Skeletal muscle tissue (tissue), 4 donors: ENCODE data around the gene BRI3. TPM values are rescaled to one million over a fixed set of nuclear protein-coding genes. Genes with fewer than 3 reads are reported as not detected.

ENCODE experiments used
- H3K27ac ChIP-seq: one replicate; pipeline ENCODE4 v1.7.0; 2013; ENCODE audit warnings: mild to moderate bottlenecking, low read depth, low read length, inconsistent platforms
- H3K27me3 ChIP-seq, 3 donors: one replicate each; pipeline ENCODE4 v1.7.0; 2013; ENCODE audit warnings: low read length in 3 of 3; ENCODE audit not compliant: control insufficient read depth in 3 of 3, insufficient read depth in 3 of 3
- H3K36me3 ChIP-seq, 3 donors: one replicate each; pipeline ENCODE4 v1.7.0; 2013; ENCODE audit warnings: low read length in 3 of 3; ENCODE audit not compliant: control insufficient read depth in 3 of 3, insufficient read depth in 3 of 3
- H3K4me1 ChIP-seq, 3 donors: one replicate each; pipeline ENCODE4 v1.7.0; 2013; ENCODE audit warnings: low read length in 3 of 3, mild to moderate bottlenecking in 3 of 3; ENCODE audit not compliant: control insufficient read depth in 3 of 3, insufficient read depth in 3 of 3
- H3K4me3 ChIP-seq, 3 donors: one replicate each; pipeline ENCODE4 v1.7.0; 2013; ENCODE audit warnings: low read length in 3 of 3
- H3K9ac ChIP-seq, 3 donors: one replicate each; pipeline ENCODE4 v1.7.0; 2013; ENCODE audit warnings: low read length in 3 of 3, mild to moderate bottlenecking in 3 of 3, moderate library complexity in 2 of 3, low read depth in 1 of 3
- H3K9me3 ChIP-seq, 3 donors: one replicate each; pipeline ENCODE4 v1.7.0; 2013; ENCODE audit warnings: low read length in 3 of 3; ENCODE audit not compliant: control insufficient read depth in 3 of 3
- total RNA-seq: library from RNA; depleted of rRNA; stranded (reverse); fragments of >200 nt; gene quantifications from one replicate; pipeline ENCODE4 v1.2.3, GENCODE V29; 2014
- donor health status: Osteomylitis.

Gene BRI3, protein sequence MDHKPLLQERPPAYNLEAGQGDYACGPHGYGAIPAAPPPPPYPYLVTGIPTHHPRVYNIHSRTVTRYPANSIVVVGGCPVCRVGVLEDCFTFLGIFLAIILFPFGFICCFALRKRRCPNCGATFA
- total RNA-seq, result 34.4 TPM

DNA sequence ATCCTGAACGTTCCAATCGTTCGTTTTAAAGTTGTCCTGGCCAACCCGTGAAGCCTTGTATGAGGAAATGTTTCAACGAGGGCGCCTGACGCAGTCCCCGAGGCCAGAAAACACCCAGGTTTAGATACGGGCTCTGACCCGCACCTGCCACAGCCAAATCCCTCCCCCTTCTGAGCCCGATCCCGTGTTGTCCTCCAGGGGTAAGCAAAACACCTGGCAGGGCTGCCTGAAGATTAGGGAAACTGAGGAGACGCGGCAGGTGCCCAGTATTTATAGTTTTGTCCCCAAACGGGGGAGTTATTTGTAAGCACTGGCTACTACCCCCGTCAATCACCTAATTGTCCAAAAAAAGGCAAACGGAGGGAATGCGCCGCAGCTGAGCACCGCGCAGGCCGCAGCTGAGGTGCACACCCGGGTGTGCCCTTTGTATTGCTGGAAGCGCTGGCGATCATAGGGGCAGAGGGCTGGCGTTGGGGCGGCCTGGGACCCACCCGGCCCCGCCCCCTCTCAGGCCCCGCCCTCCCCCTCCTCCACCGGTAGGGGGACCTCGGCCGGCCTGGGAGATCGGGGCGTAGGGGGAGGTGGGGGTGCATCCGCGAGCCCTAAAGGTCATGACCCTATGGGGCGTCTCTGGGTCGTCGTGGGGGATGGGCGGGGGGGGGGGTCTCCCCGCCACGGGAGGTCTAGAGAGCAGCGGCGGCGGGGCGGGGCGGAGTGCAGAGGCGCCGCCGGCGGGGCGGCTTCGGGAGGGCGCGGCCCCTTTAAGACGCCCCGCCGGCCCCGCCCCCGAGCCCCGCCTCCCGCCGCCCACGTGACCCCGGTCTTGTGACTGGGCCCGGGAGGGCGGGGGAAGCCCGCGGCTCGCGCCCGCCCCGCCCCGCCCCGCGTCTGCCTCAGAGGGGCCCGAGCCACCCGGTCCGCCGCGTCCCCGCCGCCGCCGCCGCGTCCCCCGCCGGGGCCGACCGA lies at the start of gene BRI3:
BRI3 (plus strand) TSS at position 896 of the 966 bp plus-strand sequence. CDS start 110 bp downstream, outside the sequence.
- peaks cover 0 to 4% (median 0%) of the 10 kb centered on the region in 3 donors for H3K36me3 ChIP-seq
- H3K4me3 ChIP-seq, result peak within 1 kb of the TSS; percentile 80 to 91 (median 89)
- H3K4me1 ChIP-seq, result peaks cover 40 to 47% (median 41%) of the 10 kb centered on the region in 3 donors
- H3K27ac ChIP-seq, result peak within 1 kb of the TSS; percentile 96
- no peaks in the 10 kb centered on the region for H3K27me3 ChIP-seq
- H3K9me3 ChIP-seq, result no peaks in the 10 kb centered on the region
- H3K9ac ChIP-seq, result peak within 1 kb of the TSS; percentile 89 to 97 (median 94)

DNA sequence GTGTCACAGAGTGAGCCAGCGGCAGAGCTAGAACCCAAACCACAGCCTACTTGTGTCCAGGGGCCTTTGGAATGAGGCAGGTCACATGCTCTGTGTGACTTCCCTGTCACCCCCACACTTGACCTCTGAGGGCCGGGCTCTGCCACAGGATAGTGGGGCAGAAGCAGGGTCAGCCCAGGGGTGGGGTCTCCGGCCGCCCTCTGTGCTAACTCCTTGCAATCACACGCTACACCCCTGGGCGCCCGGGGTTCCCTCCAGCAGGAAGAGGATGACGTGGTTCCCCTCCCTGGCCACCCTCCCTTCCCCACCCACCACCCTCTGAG lies 49.3 kb upstream of the BRI3 start:
- H3K4me1 ChIP-seq, result peaks cover 6 to 10% (median 8%) of the 10 kb centered on the region in 3 donors
- no peak overlapping the region for H3K4me3 ChIP-seq
- H3K9ac ChIP-seq, result no peak overlapping the region
- no peaks in the 10 kb centered on the region for H3K9me3 ChIP-seq
- H3K27me3 ChIP-seq, result no peaks in the 10 kb centered on the region
- no peak overlapping the region for H3K27ac ChIP-seq
- H3K36me3 ChIP-seq, result peaks cover 10 to 20% (median 10%) of the 10 kb centered on the region in 3 donors

DNA sequence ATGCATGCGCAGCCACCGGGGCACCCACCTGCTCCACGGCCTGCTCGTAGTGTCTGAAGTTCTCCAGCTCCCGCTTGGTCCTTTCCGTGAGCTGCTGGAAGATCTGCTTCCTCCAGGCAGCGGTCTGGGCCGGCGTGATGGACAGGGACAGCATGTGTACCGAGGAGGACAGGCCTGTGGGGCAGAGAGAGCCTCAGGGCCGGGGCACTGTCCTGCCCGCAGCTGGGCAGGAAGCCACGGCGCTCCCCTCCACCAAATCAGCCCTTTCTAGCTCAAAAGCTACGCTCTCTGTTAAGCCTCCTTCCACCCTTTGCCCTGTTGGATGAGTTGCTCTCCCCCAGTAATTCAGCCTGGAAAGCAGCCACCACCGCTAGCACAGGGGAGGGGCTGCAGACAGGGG lies 48.7 kb upstream of the BRI3 start:
- Histone ChIP-seq H3K4me3 (no peak overlapping the region), H3K4me1 (peaks cover 6 to 10% (median 8%) of the 10 kb centered on the region in 3 donors), H3K9me3 (no peaks in the 10 kb centered on the region), H3K27ac (no peak overlapping the region), H3K9ac (no peak overlapping the region), H3K27me3 (no peaks in the 10 kb centered on the region), H3K36me3 (peaks cover 9 to 20% (median 9%) of the 10 kb centered on the region in 3 donors)

DNA sequence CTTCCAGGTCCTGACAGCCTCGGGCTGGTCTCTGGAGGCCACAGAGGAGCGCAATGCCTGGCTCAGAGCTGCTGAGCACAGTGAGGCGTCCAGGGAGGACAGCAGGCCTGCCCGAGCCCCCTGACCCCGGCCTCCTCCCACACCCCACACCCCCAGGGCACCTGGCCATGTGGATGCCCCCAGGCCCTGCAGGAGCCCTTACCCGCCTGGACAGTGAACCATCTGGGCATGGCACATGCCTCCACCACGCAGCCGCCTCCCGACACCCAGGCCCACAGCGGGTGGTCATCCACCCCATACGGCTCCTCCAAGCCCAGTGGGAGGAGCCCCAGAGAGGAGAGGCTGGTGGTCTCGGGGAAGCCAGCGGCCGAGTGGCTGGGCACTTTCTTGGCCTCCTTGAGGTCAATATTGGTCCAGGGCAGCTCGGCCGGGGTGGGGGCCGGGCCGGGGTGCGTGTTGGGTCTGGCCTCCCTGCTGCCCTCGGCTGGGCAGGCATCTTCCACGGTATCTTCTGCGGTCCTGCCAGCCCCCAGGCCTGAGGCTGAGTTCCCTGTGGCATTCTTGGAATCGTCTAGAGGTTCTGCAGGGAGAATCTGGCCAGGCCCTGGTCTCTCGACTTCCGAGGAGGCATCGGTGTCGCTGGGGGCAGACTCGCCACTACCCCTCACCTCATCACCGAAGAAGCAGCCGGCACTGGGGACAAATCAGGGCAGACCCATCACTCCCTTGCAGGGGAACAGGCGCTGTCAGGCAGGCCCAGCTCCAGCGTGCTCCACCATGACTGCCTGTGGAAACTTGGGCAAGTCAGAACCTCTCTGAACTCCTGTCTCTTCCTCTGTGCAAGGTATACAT lies 48.0 kb upstream of the BRI3 start:
- Histone ChIP-seq H3K36me3 (peaks cover 8 to 22% (median 8%) of the 10 kb centered on the region in 3 donors), H3K9me3 (no peaks in the 10 kb centered on the region), H3K4me3 (no peak overlapping the region), H3K27me3 (no peaks in the 10 kb centered on the region), H3K4me1 (peaks cover 6 to 10% (median 8%) of the 10 kb centered on the region in 3 donors), H3K27ac (no peak overlapping the region), H3K9ac (no peak overlapping the region)

DNA sequence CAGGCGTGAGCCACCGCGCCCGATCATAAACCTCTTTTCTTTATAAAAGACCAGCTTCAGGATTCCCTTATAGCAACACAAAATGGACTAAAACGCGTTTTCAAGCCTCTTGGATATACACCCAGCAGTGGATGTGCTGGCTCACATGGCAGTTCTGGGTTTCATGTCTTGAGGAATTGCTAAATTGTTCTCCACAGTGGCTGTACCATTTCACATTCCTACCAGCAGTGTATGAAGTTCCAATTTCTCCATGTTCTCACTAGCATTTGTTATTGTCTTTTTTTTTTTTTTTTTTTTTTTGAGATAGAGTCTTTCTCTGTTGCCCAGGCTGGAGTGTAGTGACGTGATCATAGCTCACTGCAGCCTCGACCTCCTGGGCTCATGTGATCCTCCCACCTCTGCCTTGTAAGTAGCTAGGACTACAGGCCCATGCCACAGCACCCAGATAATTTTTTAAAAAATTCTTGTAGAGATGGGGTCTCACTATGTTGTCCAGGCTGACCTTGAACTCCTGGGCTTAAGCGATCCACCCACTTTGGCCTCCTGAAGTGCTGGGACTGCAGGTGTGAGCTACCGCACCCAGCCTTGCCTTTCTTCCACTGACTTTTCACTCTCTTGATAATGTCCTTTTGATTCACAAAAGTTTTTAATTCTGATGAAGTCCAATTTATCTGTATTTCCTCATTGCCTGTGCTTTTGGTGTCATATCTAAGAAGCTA lies 46.9 kb upstream of the BRI3 start:
- Histone ChIP-seq H3K27ac (no peak overlapping the region), H3K4me1 (peaks cover under 1 to 2% (median under 1%) of the 10 kb centered on the region in 3 donors), H3K4me3 (no peak overlapping the region), H3K27me3 (no peaks in the 10 kb centered on the region), H3K9ac (no peak overlapping the region), H3K9me3 (no peaks in the 10 kb centered on the region), H3K36me3 (peaks cover 13 to 31% (median 18%) of the 10 kb centered on the region in 3 donors)

DNA sequence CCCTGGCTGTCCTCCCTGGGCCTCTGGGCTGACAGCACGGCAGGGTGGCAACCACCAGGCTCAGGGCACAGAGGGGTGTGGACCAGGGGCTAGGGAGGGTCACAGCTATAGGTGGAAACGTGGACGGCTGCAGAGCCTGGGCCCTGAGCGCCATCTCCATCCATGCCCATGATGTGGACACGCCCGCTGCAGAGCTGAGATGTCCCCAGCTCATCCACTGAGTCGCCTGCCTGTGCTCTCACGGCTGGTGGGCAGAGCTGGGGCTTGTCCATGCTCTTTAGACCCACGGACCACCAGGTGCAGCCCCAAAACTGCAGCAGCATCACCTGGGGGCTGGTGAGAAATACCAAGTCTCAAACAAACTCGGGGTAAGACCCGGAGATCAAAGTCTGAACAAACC lies 45.6 kb upstream of the BRI3 start:
- Histone ChIP-seq H3K9me3 (no peaks in the 10 kb centered on the region), H3K4me1 (no peaks in the 10 kb centered on the region), H3K27me3 (no peaks in the 10 kb centered on the region), H3K27ac (no peak overlapping the region), H3K9ac (no peak overlapping the region), H3K4me3 (no peak overlapping the region), H3K36me3 (peaks cover 15 to 37% (median 23%) of the 10 kb centered on the region in 3 donors)

DNA sequence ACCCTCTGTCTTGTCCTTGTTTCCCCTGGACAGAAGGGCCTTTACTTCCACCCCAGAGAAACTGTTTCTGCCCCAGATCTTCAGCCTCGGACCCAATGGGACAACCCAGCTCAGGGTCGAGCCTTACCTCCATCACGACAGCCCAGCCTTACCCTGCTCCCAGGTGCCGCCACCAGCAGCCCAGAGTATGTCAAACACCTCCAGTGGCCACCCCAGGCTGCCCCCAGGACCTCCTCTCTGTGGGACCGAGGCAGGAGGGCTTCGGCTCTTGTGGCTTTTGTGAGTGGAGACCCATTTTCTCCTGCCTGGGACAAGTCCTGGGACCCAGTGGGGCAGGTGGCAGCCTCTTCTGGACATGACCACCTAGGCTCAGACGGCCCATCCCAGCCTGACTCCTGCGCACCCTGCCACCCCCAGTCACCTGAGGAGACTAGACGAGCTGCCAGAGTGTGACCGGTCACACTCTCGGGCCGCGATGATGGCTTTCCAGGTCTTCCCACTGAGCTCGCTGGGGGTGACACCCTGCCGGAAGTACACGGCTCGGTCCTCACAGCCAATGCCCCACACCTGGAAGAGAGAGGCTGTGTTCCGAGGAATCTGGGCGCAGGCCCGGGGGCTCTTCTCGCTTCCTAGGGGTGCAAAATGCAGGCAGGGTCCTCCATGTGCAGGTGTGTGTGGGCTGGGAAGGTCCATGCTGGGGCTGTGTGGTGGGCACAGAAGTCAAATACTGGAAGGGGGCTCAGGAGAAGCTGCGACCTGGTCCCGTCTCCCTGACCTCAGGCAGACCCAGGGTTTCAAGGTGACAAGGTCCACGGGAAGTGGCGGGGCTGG lies 44.9 kb upstream of the BRI3 start:
- Histone ChIP-seq H3K27me3 (no peaks in the 10 kb centered on the region), H3K36me3 (peaks cover 15 to 40% (median 27%) of the 10 kb centered on the region in 3 donors), H3K9ac (no peak overlapping the region), H3K4me3 (no peak overlapping the region), H3K4me1 (no peaks in the 10 kb centered on the region), H3K9me3 (no peaks in the 10 kb centered on the region), H3K27ac (no peak overlapping the region)

DNA sequence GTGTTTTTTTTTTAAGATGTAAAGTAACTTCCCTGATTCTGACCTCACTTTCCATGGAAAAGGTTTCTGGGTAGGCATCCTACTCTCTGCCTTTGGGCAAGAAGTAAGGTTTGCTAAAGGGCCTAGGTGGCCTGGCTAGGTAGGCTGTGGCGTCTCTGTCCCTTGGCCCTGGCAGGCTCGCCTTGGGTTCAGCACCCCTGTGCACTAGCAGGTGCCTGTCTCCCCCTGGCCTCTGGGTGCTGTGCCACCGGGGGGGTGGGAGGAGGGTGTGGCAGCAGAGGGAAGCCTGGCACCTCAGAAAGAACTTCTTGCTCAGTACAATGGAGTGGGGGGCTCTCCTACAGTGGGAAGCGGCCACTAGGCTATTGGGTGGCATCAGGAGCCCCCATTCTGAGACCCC lies 43.4 kb upstream of the BRI3 start:
- Histone ChIP-seq H3K4me3 (no peak overlapping the region), H3K27ac (no peak overlapping the region), H3K4me1 (no peaks in the 10 kb centered on the region), H3K27me3 (no peaks in the 10 kb centered on the region), H3K9ac (no peak overlapping the region), H3K9me3 (no peaks in the 10 kb centered on the region), H3K36me3 (peaks cover 12 to 41% (median 27%) of the 10 kb centered on the region in 3 donors)

DNA sequence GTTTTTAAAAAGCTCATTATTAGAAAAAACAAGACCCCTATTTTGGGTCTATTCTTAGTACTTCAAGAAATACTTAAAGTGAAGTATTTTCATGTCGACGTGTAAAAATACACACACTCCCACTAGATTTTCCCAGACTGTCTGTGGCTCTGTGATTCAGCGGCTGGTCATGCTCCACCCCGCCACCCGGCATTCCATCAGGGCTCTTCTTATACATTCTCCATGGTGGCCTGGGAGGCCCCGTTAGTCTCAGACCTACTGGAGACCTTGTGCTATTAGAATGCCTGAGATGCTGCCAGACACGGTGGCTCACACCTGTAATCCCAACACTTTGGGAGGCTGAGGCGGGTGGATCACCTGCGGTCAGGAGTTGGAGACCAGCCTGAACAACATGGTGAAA lies 42.5 kb upstream of the BRI3 start:
- Histone ChIP-seq H3K36me3 (peaks cover 12 to 39% (median 30%) of the 10 kb centered on the region in 3 donors), H3K4me3 (no peak overlapping the region), H3K9me3 (no peaks in the 10 kb centered on the region), H3K27ac (no peak overlapping the region), H3K27me3 (no peaks in the 10 kb centered on the region), H3K4me1 (no peaks in the 10 kb centered on the region), H3K9ac (no peak overlapping the region)
